Measurements from ENCODE around the gene EIF4G3.
"Not testable (repeated sequence)": the region's sequence is repeated elsewhere in the genome, so short reads cannot be mapped to it uniquely, and the experiment has no call there.

The EIF4G3 gene, protein sequence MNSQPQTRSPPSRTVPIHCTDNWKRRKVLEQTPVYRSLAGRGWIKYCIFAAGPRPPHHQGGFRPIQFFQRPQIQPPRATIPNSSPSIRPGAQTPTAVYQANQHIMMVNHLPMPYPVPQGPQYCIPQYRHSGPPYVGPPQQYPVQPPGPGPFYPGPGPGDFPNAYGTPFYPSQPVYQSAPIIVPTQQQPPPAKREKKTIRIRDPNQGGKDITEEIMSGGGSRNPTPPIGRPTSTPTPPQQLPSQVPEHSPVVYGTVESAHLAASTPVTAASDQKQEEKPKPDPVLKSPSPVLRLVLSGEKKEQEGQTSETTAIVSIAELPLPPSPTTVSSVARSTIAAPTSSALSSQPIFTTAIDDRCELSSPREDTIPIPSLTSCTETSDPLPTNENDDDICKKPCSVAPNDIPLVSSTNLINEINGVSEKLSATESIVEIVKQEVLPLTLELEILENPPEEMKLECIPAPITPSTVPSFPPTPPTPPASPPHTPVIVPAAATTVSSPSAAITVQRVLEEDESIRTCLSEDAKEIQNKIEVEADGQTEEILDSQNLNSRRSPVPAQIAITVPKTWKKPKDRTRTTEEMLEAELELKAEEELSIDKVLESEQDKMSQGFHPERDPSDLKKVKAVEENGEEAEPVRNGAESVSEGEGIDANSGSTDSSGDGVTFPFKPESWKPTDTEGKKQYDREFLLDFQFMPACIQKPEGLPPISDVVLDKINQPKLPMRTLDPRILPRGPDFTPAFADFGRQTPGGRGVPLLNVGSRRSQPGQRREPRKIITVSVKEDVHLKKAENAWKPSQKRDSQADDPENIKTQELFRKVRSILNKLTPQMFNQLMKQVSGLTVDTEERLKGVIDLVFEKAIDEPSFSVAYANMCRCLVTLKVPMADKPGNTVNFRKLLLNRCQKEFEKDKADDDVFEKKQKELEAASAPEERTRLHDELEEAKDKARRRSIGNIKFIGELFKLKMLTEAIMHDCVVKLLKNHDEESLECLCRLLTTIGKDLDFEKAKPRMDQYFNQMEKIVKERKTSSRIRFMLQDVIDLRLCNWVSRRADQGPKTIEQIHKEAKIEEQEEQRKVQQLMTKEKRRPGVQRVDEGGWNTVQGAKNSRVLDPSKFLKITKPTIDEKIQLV (N-terminal part only)

DNA sequence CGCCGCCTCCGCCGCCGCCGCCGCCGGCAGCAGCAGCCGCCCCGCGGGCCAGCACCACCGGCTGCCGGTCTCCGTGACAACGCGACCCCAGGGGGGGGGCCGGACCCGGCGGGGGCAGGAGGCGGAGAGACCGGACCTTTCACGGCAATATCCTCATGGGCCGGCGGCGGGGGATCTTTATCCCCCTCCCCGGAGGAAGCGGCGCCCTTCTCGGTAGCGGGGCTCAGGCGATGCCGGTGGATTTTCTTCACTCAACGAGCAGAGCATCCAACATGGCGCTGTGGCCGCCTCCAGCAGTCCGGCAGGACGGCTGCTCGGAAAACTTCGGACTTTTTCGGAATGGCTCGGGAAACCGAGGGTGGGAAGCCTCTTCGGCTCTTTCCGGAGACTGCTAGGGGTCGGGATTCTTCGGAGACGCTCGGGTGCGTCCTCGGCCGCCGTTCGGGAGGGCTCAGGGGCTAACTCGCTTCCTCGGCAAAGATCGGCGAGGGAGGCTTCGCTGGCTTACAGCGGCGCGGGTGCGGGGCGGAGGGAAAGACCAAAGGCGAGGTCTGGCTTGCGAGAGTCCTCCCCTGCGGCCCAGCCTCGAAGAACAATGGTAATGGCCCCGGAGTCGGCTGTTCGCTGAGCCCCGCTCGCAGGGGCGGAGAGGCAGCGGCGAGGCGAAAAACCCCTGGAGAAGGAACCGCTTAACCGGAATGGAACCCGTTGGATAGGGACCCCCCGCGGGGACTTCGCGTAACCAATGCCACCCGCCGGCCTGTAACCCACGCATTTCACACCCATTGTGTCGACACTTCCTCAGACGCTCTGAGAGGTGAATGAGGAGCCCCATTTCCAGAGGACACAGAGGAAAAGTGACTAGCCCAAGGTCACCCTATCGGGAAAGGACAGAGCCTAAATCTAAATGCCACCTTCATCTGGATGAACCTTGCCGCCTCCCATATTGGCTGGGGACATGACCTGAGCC lies at the start of gene EIF4G3:
TSS of gene EIF4G3 (minus strand) at position 312 of the 970 bp plus-strand sequence. CDS start 174,155 bp downstream, outside the sequence.
- Histone ChIP-seq H3K27me3 (ENCODE audit: insufficient read depth, low read length) (peaks cover 23% of the 10 kb centered on the region; the same call in 1 of the 2 replicates), H3K27ac (ENCODE audit: low read length) (peak within 1 kb of the TSS; percentile 48), H3K9ac (ENCODE audit: low read depth, low read length) (peak within 1 kb of the TSS; percentile 84), H3K9me3 (ENCODE audit: insufficient read depth, low read depth, low read length) (no peaks in the 10 kb centered on the region), H3K4me3 (ENCODE audit: low read length) (peak within 1 kb of the TSS; percentile 78), H3K4me1 (ENCODE audit: insufficient read depth, low read length) (peaks cover 9% of the 10 kb centered on the region), H3K36me3 (ENCODE audit: insufficient read depth, low read depth, low read length) (peaks cover 4% of the 10 kb centered on the region; the same call in 1 of the 2 replicates)

DNA sequence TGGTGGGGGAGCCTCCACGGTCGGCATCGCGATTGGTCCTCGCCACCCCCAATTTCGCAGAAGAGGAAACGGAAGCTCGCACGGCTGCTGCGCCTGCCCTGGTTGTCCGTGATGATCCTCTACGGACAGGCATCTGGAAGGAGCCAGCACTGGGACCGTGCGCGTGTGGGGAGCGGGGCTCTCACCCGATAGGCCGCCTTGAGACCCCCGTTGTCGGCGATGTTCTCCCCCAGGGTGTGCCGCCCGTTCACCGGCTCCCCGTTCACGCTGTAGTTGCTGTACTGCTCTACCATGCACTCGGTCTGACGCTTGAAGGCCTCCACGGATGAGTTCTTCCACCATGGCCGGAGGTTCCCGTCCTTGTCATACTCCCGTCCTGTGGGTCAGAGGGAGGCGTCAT lies 48.4 kb upstream of the EIF4G3 start:
- Histone ChIP-seq H3K9ac (ENCODE audit: low read depth, low read length) (no peak overlapping the region), H3K4me1 (ENCODE audit: insufficient read depth, low read length) (no peaks in the 10 kb centered on the region), H3K27me3 (ENCODE audit: insufficient read depth, low read length) (no peaks in the 10 kb centered on the region), H3K27ac (ENCODE audit: low read length) (no peak overlapping the region), H3K9me3 (ENCODE audit: insufficient read depth, low read depth, low read length) (no peaks in the 10 kb centered on the region), H3K4me3 (ENCODE audit: low read length) (no peak overlapping the region), H3K36me3 (ENCODE audit: insufficient read depth, low read depth, low read length) (peaks cover 27% of the 10 kb centered on the region)

GRCh38 chr1:21220815-21221214 lies 44.1 kb upstream of the EIF4G3 start:
- no peak overlapping the region for H3K27ac ChIP-seq (ENCODE audit: low read length)
- no peak overlapping the region for H3K9ac ChIP-seq (ENCODE audit: low read depth, low read length)
- H3K4me3 ChIP-seq (ENCODE audit: low read length), result no peak overlapping the region
- H3K4me1 ChIP-seq (ENCODE audit: insufficient read depth, low read length), result no peaks in the 10 kb centered on the region
- H3K36me3 ChIP-seq (ENCODE audit: insufficient read depth, low read depth, low read length), result peaks cover 37% of the 10 kb centered on the region
- no peaks in the 10 kb centered on the region for H3K9me3 ChIP-seq (ENCODE audit: insufficient read depth, low read depth, low read length)
- no peaks in the 10 kb centered on the region for H3K27me3 ChIP-seq (ENCODE audit: insufficient read depth, low read length)

DNA sequence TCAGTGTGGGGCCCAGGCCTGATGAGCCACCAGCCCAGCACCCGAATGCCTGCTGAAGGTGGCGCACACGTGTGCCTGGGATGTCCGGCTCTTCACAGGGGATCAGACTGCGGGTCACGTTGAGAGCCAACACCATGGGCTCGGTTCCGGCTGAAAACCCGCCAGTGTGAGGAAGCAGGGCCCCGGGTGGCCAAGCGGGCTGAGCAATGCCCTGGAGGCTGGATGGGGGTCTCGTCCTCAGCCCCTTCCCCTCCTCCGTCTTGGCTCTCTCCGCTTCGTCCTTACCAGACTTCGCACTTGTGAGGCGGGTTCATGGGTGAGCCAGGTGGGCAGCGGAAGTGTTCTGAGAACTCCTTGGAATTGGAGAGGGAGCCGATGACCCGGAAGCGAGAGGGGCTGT lies 43.0 kb upstream of the EIF4G3 start:
- Histone ChIP-seq H3K4me1 (ENCODE audit: insufficient read depth, low read length) (no peaks in the 10 kb centered on the region), H3K9me3 (ENCODE audit: insufficient read depth, low read depth, low read length) (no peaks in the 10 kb centered on the region), H3K4me3 (ENCODE audit: low read length) (no peak overlapping the region), H3K9ac (ENCODE audit: low read depth, low read length) (no peak overlapping the region), H3K27ac (ENCODE audit: low read length) (no peak overlapping the region), H3K27me3 (ENCODE audit: insufficient read depth, low read length) (no peaks in the 10 kb centered on the region), H3K36me3 (ENCODE audit: insufficient read depth, low read depth, low read length) (peaks cover 31% of the 10 kb centered on the region)

DNA sequence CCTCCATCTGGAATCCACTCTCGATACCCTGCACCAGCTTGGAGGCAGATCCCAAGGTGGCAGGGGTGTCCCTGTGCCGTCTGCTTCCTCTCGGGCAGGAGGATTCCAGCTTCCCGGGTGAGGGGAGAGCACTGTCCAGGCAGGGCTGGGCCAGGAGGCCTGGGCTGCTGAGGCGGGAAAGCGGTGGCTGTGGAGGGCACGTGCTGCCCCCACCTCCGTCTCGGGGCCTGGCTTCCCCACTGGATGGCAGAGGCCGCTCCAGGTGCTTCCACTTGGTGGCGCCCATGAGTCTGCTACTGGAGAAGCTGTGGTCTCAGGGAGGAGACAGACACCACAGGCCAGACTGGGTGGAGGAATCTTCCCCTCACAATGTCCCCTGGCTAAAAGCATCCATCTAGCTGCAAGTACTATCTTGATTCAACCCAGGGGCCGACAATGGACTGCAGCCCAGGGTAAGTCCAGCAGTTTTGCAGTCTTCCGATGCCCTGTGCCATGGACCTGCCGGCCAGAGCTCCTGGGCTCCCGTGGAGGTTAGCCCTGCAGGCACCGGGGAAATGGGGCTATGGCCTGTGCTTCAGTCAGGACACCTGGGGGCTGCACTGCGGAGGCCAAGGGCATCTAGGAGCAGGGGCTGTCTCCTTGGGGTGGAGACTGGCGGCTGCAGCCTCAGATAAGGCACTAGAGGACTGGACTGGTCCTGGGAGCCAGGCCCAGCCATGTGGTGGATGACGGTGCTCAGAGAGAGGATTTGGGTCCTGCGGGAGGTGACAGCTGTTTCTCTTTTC lies 41.3 kb upstream of the EIF4G3 start:
- Histone ChIP-seq H3K27me3 (ENCODE audit: insufficient read depth, low read length) (no peaks in the 10 kb centered on the region), H3K27ac (ENCODE audit: low read length) (no peak overlapping the region), H3K36me3 (ENCODE audit: insufficient read depth, low read depth, low read length) (peaks cover 26% of the 10 kb centered on the region), H3K9me3 (ENCODE audit: insufficient read depth, low read depth, low read length) (no peaks in the 10 kb centered on the region), H3K4me1 (ENCODE audit: insufficient read depth, low read length) (no peaks in the 10 kb centered on the region), H3K4me3 (ENCODE audit: low read length) (no peak overlapping the region), H3K9ac (ENCODE audit: low read depth, low read length) (no peak overlapping the region)

DNA sequence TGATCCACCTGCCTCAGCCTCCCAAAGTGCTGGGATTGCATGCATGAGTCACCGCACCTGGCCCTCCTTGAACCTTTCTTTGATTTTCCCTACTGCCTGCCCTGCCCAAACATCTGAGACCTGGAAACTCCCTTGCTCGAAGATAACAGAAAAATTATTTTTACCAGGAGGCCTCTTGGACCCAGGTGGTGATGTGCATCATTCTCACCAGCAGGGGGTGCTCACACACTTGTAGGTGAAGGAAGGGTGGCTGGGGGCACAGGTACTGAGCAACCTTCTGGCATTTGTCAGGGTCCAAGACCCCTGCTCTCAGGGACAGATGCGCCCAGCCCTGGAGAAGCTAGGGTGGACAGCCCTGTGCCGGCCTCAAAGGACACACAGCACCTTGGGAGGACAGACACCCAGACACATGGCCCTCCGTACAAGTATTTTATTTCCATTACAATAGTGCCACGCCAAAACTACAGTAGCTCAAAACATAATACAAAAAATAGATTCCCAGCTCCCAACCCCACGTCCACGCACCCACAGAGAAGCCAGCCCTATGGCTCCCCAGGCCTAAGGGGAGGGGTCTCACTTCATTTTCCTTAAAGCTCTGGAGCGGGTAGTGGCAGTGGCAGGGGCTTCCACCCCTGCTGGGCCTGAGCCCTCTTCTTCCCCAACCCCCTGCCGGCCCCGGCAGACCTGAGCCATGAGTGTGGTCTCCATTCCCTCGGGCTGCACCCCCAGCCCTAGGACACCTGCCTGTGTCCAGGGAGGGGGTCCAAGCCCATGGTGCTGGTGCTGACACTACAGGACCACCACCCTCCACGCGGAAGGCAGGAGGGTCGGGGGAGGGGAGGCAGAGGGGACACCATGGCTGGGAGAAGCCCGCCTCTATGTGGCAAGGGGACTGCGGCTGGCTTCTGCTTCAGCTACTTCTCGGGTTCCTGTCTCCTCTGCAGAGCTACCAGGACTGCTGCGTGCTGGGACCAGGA lies 40.4 kb upstream of the EIF4G3 start:
- Histone ChIP-seq H3K9me3 (ENCODE audit: insufficient read depth, low read depth, low read length) (no peaks in the 10 kb centered on the region), H3K4me3 (ENCODE audit: low read length) (no peak overlapping the region), H3K9ac (ENCODE audit: low read depth, low read length) (no peak overlapping the region), H3K4me1 (ENCODE audit: insufficient read depth, low read length) (no peaks in the 10 kb centered on the region), H3K36me3 (ENCODE audit: insufficient read depth, low read depth, low read length) (peaks cover 24% of the 10 kb centered on the region), H3K27me3 (ENCODE audit: insufficient read depth, low read length) (no peaks in the 10 kb centered on the region), H3K27ac (ENCODE audit: low read length) (no peak overlapping the region)

DNA sequence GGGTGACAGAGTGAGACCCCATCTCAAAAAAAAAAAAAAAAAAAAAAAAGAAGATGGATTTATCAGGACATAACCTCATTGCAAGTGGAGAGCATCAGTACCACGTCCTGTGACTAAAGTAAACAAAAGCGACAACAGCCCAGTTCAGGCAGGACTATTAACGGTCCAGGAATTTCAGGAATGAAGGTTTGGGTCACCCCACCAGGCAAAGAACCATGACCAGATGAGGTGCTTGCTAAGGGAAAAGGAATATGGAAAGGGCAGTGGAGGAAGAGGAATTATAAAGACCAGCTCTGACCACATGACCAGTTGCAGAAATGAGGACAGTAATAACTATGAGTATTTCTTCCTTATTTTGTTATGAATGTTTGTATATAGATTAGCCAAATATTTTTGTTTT lies 35.4 kb upstream of the EIF4G3 start:
- H3K36me3 ChIP-seq (ENCODE audit: insufficient read depth, low read depth, low read length), result no peaks in the 10 kb centered on the region
- H3K27me3 ChIP-seq (ENCODE audit: insufficient read depth, low read length), result no peaks in the 10 kb centered on the region
- no peak overlapping the region for H3K4me3 ChIP-seq (ENCODE audit: low read length)
- H3K27ac ChIP-seq (ENCODE audit: low read length), result no peak overlapping the region
- H3K9ac ChIP-seq (ENCODE audit: low read depth, low read length), result no peak overlapping the region
- H3K9me3 ChIP-seq (ENCODE audit: insufficient read depth, low read depth, low read length), result no peaks in the 10 kb centered on the region
- no peaks in the 10 kb centered on the region for H3K4me1 ChIP-seq (ENCODE audit: insufficient read depth, low read length)

- not testable (repeated sequence) for H3K36me3 ChIP-seq (ENCODE audit: insufficient read depth, low read depth, low read length)
These were observed 31.5 kb upstream of the EIF4G3 start for GRCh38 chr1:21208137-21208700.

GRCh38 chr1:21206117-21206516 lies 29.4 kb upstream of the EIF4G3 start:
- Histone ChIP-seq H3K27me3 (ENCODE audit: insufficient read depth, low read length) (no peaks in the 10 kb centered on the region), H3K27ac (ENCODE audit: low read length) (no peak overlapping the region)

More at GRCh38 chr1:21208137-21208700, 31.5 kb upstream of the EIF4G3 start:
- not testable (repeated sequence) for H3K9me3 ChIP-seq (ENCODE audit: insufficient read depth, low read depth, low read length); H3K4me3 ChIP-seq (ENCODE audit: low read length); H3K4me1 ChIP-seq (ENCODE audit: insufficient read depth, low read length); H3K27ac ChIP-seq (ENCODE audit: low read length); H3K9ac ChIP-seq (ENCODE audit: low read depth, low read length); H3K27me3 ChIP-seq (ENCODE audit: insufficient read depth, low read length)

More at GRCh38 chr1:21206117-21206516, 29.4 kb upstream of the EIF4G3 start:
- no peaks in the 10 kb centered on the region for H3K4me1 ChIP-seq (ENCODE audit: insufficient read depth, low read length)
- no peaks in the 10 kb centered on the region for H3K36me3 ChIP-seq (ENCODE audit: insufficient read depth, low read depth, low read length)
- no peaks in the 10 kb centered on the region for H3K9me3 ChIP-seq (ENCODE audit: insufficient read depth, low read depth, low read length)
- H3K4me3 ChIP-seq (ENCODE audit: low read length), result no peak overlapping the region
- H3K9ac ChIP-seq (ENCODE audit: low read depth, low read length), result no peak overlapping the region

All from iPS-20b (cell line).